GM19193 (cell line): ENCODE results near the gene PHACTR3.

Source experiments
- POLR2A ChIP-seq: IDR thresholded peaks from 4 replicates; pipeline ENCODE4 v1.6.1; 2011; ENCODE audit not compliant: insufficient read depth, insufficient read length; ENCODE audit errors: extremely low read depth

The PHACTR3 gene

GRCh38 chr20:59780494-59781185, 176.3 kb downstream of the PHACTR3 start:
- no peak for TF ChIP-seq POLR2A

- no peak for TF ChIP-seq POLR2A
Observed at GRCh38 chr20:59781226-59781625, 176.9 kb downstream of the PHACTR3 start.

GRCh38 chr20:59782986-59783640, 178.8 kb downstream of the PHACTR3 start:
- no peak for TF ChIP-seq POLR2A

- TF ChIP-seq POLR2A, result no peak
Observed at GRCh38 chr20:59783641-59784010, 179.3 kb downstream of the PHACTR3 start.

- TF ChIP-seq POLR2A, result no peak
Observed at GRCh38 chr20:59784365-59784764, 180.0 kb downstream of the PHACTR3 start.

- TF ChIP-seq POLR2A, result no peak
Observed at GRCh38 chr20:59784791-59785668, 180.7 kb downstream of the PHACTR3 start.

- TF ChIP-seq POLR2A, result no peak
Observed at GRCh38 chr20:59785669-59785959, 181.3 kb downstream of the PHACTR3 start.

GRCh38 chr20:59785986-59786795, 181.9 kb downstream of the PHACTR3 start:
- TF ChIP-seq POLR2A, result no peak

- no peak for TF ChIP-seq POLR2A
Observed at GRCh38 chr20:59786801-59787537, 182.6 kb downstream of the PHACTR3 start.

- TF ChIP-seq POLR2A, result no peak
Observed at GRCh38 chr20:59787538-59787890, 183.2 kb downstream of the PHACTR3 start.

GRCh38 chr20:59788196-59788735, 183.9 kb downstream of the PHACTR3 start:
- no peak for TF ChIP-seq POLR2A

GRCh38 chr20:59788811-59789397, 184.6 kb downstream of the PHACTR3 start:
- no peak for TF ChIP-seq POLR2A

- TF ChIP-seq POLR2A, result no peak
Observed at GRCh38 chr20:59789686-59790085, 185.3 kb downstream of the PHACTR3 start.

GRCh38 chr20:59790346-59790745, 186.0 kb downstream of the PHACTR3 start:
- TF ChIP-seq POLR2A, result no peak
